HEK293T (cell line): Measurements from ENCODE around the gene GIGYF2.

Experiments used
- ELF4 ChIP-seq: fragments of 450-650 bp; IDR thresholded peaks from 2 replicates; pipeline ENCODE4 v1.6.1; 2017; ENCODE audit warnings: antibody characterized with exemption
- LEF1 ChIP-seq: fragments of 450-650 bp; IDR thresholded peaks from 2 replicates; pipeline ENCODE4 v1.6.1; 2017; ENCODE audit warnings: mild to moderate bottlenecking, borderline replicate concordance
- SP1 ChIP-seq: fragments of 450-650 bp; IDR thresholded peaks from 2 replicates; pipeline ENCODE4 v1.6.1; 2017
- ZNF384 ChIP-seq: fragments of 450-650 bp; IDR thresholded peaks from 2 replicates; pipeline ENCODE4 v1.6.1; 2016

DNA sequence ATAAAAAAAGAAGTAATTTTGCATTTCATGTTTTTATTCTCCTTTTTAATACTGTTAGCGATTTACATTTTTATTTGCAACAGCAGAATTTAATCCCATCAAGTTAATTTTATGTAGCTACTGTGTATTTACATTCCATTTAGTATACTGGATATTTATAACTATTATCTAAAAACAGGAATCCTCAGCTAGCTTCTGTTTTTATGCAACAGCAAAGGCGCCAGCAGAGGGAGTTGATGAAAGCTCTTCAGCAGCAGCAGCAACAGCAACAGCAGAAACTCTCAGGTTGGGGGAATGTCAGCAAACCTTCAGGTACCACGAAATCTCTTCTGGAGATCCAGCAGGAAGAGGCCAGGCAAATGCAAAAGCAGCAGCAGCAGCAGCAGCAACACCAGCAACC lies 146.7 kb downstream of the GIGYF2 start:
- TF ChIP-seq LEF1: no peak
- no peak for TF ChIP-seq ELF4
- no peak for TF ChIP-seq SP1
- TF ChIP-seq ZNF384: no peak
